ENCODE data around the gene ANKRD45. TPM values are rescaled to one million over a fixed set of nuclear protein-coding genes. Genes with fewer than 3 reads are reported as not detected.

The ANKRD45 gene
- total and polyA plus RNA-seq, 2 of the 8 experiments (the other 6 are each of a cell fraction or from before 2014, with no cell fraction given) = 0.41 to 2.8 TPM

- TF ChIP-seq SAP30 (IDR thresholded peaks at IDR 0.05; ENCODE audit: insufficient read depth, insufficient replicate concordance, low read length) = no peak
- TF ChIP-seq BRCA1 (IDR thresholded peaks at IDR 0.05; ENCODE audit: low read depth, low read length) = peak; percentile 24; the same call in 1 of the 2 replicates
- TF ChIP-seq ZNF274 (IDR thresholded peaks at IDR 0.05; ENCODE audit: borderline replicate concordance, extremely low read depth, low read length) = no peak
- no peak for TF ChIP-seq BCL11A (IDR thresholded peaks at IDR 0.05; ENCODE audit: low read depth in 2 of 2, low read length in 2 of 2)
- 0 out of 2 replicates have a peak, but pooled peaks have one; percentile 12 for TF ChIP-seq CHD2 (IDR thresholded peaks at IDR 0.05; ENCODE audit: low read length)
- TF ChIP-seq SIRT6 (IDR thresholded peaks at IDR 0.05; ENCODE audit: low read length) = peak; percentile 62
- TF ChIP-seq CHD1 (IDR thresholded peaks at IDR 0.05; ENCODE audit: low read depth, low read length) = peak; percentile 7; the same call in 1 of the 2 replicates
- TF ChIP-seq POLR2A (IDR thresholded peaks at IDR 0.05; ENCODE audit: control extremely low read depth in 1 of 2, low read depth in 2 of 2, low read length in 2 of 2) = peak; percentile 10 to 94; a peak in 2 of 3 replicates
- TF ChIP-seq CBX8 (IDR thresholded peaks at IDR 0.05; ENCODE audit: borderline replicate concordance, low read depth, low read length) = no peak
- TF ChIP-seq GABPA (IDR thresholded peaks at IDR 0.05; ENCODE audit: borderline replicate concordance, insufficient read depth, low read length) = no peak
- no peak for TF ChIP-seq KDM1A (IDR thresholded peaks at IDR 0.05; ENCODE audit: borderline replicate concordance, low read length)
- no peak for TF ChIP-seq RXRA (IDR thresholded peaks at IDR 0.05; ENCODE audit: insufficient read depth, low read depth, low read length)
- no peak for TF ChIP-seq YY1 (IDR thresholded peaks at IDR 0.05; ENCODE audit: low read depth, low read length)
- TF ChIP-seq KDM4A (IDR thresholded peaks at IDR 0.05; ENCODE audit: low read depth, low read length, severe bottlenecking) = no peak
- no peak for TF ChIP-seq EGR1 (IDR thresholded peaks at IDR 0.05; ENCODE audit: borderline replicate concordance, low read depth, low read length)
- TF ChIP-seq NRF1 (IDR thresholded peaks at IDR 0.05; ENCODE audit: low read depth, low read length) = 0 out of 2 replicates have a peak, but pooled peaks have one; percentile 10
- TF ChIP-seq TAF7 (optimal IDR thresholded peaks at IDR 0.05; ENCODE audit: borderline replicate concordance, low read depth, low read length) = peak; percentile 96
- no peak for TF ChIP-seq ATF2 (IDR thresholded peaks at IDR 0.05; ENCODE audit: low read length)
- TF ChIP-seq PHF8 (conservative IDR thresholded peaks at IDR 0.05; ENCODE audit: low read depth, low read length) = no peak; the same call in 1 of the 2 replicates
Observed at GRCh38 chr1:173638043-173639021, 31.3 kb downstream of the ANKRD45 start (continued).
